IgD-negative memory B cell (primary cell): ENCODE results near the gene HAND1. TPM values are rescaled to one million over a fixed set of nuclear protein-coding genes. Genes with fewer than 3 reads are reported as not detected.

Experiments used
- H3K27ac Mint-ChIP-seq, 3 donors: one replicate each; pipeline ENCODE4 v1.8.0; 2020 to 2022; ENCODE audit warnings: mild to moderate bottlenecking in 3 of 3, mixed read lengths in 3 of 3, moderate library complexity in 1 of 3
- H3K27me3 Mint-ChIP-seq: one replicate; pipeline ENCODE4 v1.8.0; 2021; ENCODE audit warnings: mixed read lengths
- H3K36me3 Mint-ChIP-seq: one replicate; pipeline ENCODE4 v1.8.0; 2020; ENCODE audit warnings: mild to moderate bottlenecking, mixed read lengths
- H3K4me1 Mint-ChIP-seq, 3 donors: one replicate each; pipeline ENCODE4 v1.8.0; 2020 to 2022; ENCODE audit warnings: mixed read lengths in 3 of 3, mild to moderate bottlenecking in 1 of 3
- H3K4me3 Mint-ChIP-seq, 4 donors: one replicate each; pipeline ENCODE4 v1.8.0; 2020 to 2022; ENCODE audit warnings: mild to moderate bottlenecking in 4 of 4, mixed read lengths in 4 of 4, moderate library complexity in 3 of 4
- H3K9me3 Mint-ChIP-seq, 3 donors: one replicate each; pipeline ENCODE4 v1.8.0; 2020 to 2021; ENCODE audit warnings: mixed read lengths in 3 of 3, mild to moderate bottlenecking in 1 of 3
- polyA plus RNA-seq: library from polyadenylated mRNA; unstranded; fragments of 300-500 nt; fragmentation: Illumina TruSeq; gene quantifications from one replicate; pipeline ENCODE4 v1.2.3, GENCODE V29; 2021

The HAND1 gene
- polyA plus RNA-seq, 1 donor from 2014 or later: not detected

- Mint-ChIP-seq H3K27ac (no peak overlapping the region), H3K4me1 (peaks cover 18 to 24% (median 20%) of the 10 kb centered on the region in 3 donors), H3K9me3 (no peaks in the 10 kb centered on the region), H3K36me3 (peaks cover 11% of the 10 kb centered on the region), H3K27me3 (no peaks in the 10 kb centered on the region), H3K4me3 (peak overlapping the region in 2 of 4 donors; percentile 32 to 43)
These were observed 35.2 kb downstream of the HAND1 start for GRCh38 chr5:154442801-154443200.

GRCh38 chr5:154440540-154440939 is 37.5 kb downstream of the HAND1 start:
- Mint-ChIP-seq H3K36me3 (peaks cover 20% of the 10 kb centered on the region), H3K27me3 (no peaks in the 10 kb centered on the region), H3K27ac (no peak overlapping the region), H3K4me3 (no peak overlapping the region), H3K4me1 (peaks cover 4 to 18% (median 11%) of the 10 kb centered on the region in 3 donors), H3K9me3 (no peaks in the 10 kb centered on the region)

- H3K4me1 Mint-ChIP-seq: peaks cover 0 to 7% (median 0%) of the 10 kb centered on the region in 3 donors
- peaks cover 20% of the 10 kb centered on the region for H3K36me3 Mint-ChIP-seq
- H3K9me3 Mint-ChIP-seq: no peaks in the 10 kb centered on the region
- H3K27ac Mint-ChIP-seq: no peak overlapping the region
- H3K4me3 Mint-ChIP-seq: peak overlapping the region in 1 of 4 donors; percentile 58
- H3K27me3 Mint-ChIP-seq: no peaks in the 10 kb centered on the region
These were observed 40.6 kb downstream of the HAND1 start for GRCh38 chr5:154437281-154437965.

GRCh38 chr5:154435226-154435625 is 42.8 kb downstream of the HAND1 start:
- H3K27ac Mint-ChIP-seq: no peak overlapping the region
- no peak overlapping the region for H3K4me3 Mint-ChIP-seq
- no peaks in the 10 kb centered on the region for H3K27me3 Mint-ChIP-seq
- peaks cover 0 to 5% (median 0%) of the 10 kb centered on the region in 3 donors for H3K4me1 Mint-ChIP-seq
- peaks cover 22% of the 10 kb centered on the region for H3K36me3 Mint-ChIP-seq
- no peaks in the 10 kb centered on the region for H3K9me3 Mint-ChIP-seq

- Mint-ChIP-seq H3K4me3 (no peak overlapping the region), H3K27ac (peak overlapping the region in 1 of 3 donors; percentile 86), H3K36me3 (peaks cover 14% of the 10 kb centered on the region), H3K27me3 (no peaks in the 10 kb centered on the region), H3K9me3 (peaks cover 0 to 1% (median 0%) of the 10 kb centered on the region in 3 donors), H3K4me1 (peaks cover 1 to 5% (median 3%) of the 10 kb centered on the region in 3 donors)
These were observed 46.9 kb downstream of the HAND1 start for GRCh38 chr5:154430961-154431630.

- Mint-ChIP-seq H3K36me3 (peaks cover 14% of the 10 kb centered on the region), H3K27me3 (no peaks in the 10 kb centered on the region)
These were observed 47.6 kb downstream of the HAND1 start for GRCh38 chr5:154430466-154430865.

GRCh38 chr5:154429341-154429740 is 48.7 kb downstream of the HAND1 start:
- H3K27me3 Mint-ChIP-seq: no peaks in the 10 kb centered on the region
- H3K36me3 Mint-ChIP-seq: peaks cover 17% of the 10 kb centered on the region
- peaks cover 3 to 5% (median 3%) of the 10 kb centered on the region in 3 donors for H3K4me1 Mint-ChIP-seq
- no peak overlapping the region for H3K4me3 Mint-ChIP-seq
- peaks cover 0 to 1% (median 0%) of the 10 kb centered on the region in 3 donors for H3K9me3 Mint-ChIP-seq
- H3K27ac Mint-ChIP-seq: peak overlapping the region in 2 of 3 donors; percentile 47 to 88

More at GRCh38 chr5:154430466-154430865, 47.6 kb downstream of the HAND1 start:
- peaks cover 0 to 1% (median 0%) of the 10 kb centered on the region in 3 donors for H3K9me3 Mint-ChIP-seq
- H3K4me1 Mint-ChIP-seq: peaks cover 1 to 5% (median 3%) of the 10 kb centered on the region in 3 donors
- H3K4me3 Mint-ChIP-seq: no peak overlapping the region
- H3K27ac Mint-ChIP-seq: no peak overlapping the region

- Mint-ChIP-seq H3K27ac (no peak overlapping the region), H3K4me3 (no peak overlapping the region), H3K27me3 (no peaks in the 10 kb centered on the region), H3K4me1 (peaks cover 3 to 5% (median 3%) of the 10 kb centered on the region in 3 donors), H3K36me3 (peaks cover 17% of the 10 kb centered on the region), H3K9me3 (peaks cover 0 to 7% (median 1%) of the 10 kb centered on the region in 3 donors)
These were observed 49.8 kb downstream of the HAND1 start for GRCh38 chr5:154428208-154428607.

Other genes starting within 250 kb of the HAND1 start
- 34.2 TPM for gene SAP30L, start 32.2 kb downstream of the HAND1 start, polyA plus RNA-seq